Kidney (tissue), 14 donors: ENCODE data around the gene PRKD3. TPM values are rescaled to one million over a fixed set of nuclear protein-coding genes. Genes with fewer than 3 reads are reported as not detected.

ENCODE experiments used
- DNase-seq, 5 donors: peaks; one replicate each; pipeline ENCODE4 v3.0.0-alpha.2; 2013 to 2020
- FAIRE-seq: peaks from 2 replicates; lab custom pipeline; 2012; peaks lifted over from hg19 to GRCh38; lab: Jason Lieb, UNC
- H3K27ac ChIP-seq, 2 donors: one replicate each; pipeline ENCODE4 v1.7.0; 2013; ENCODE audit warnings: low read depth in 2 of 2, low read length in 2 of 2, inconsistent platforms in 1 of 2
- H3K27me3 ChIP-seq: one replicate; pipeline ENCODE4 v1.7.1; 2013; ENCODE audit warnings: low read length, inconsistent platforms; ENCODE audit not compliant: control insufficient read depth, insufficient read depth
- H3K36me3 ChIP-seq, 3 donors: one replicate each; pipeline versions ENCODE4 v1.7.0 to v1.7.1; 2013; ENCODE audit warnings: low read length in 3 of 3, control low read depth in 1 of 3, inconsistent platforms in 1 of 3; ENCODE audit not compliant: insufficient read depth in 3 of 3, control insufficient read depth in 2 of 3
- H3K4me1 ChIP-seq, 3 donors: one replicate each; pipeline versions ENCODE4 v1.7.0 to v1.7.1; 2013; ENCODE audit warnings: low read length in 3 of 3, inconsistent platforms in 1 of 3, low read depth in 1 of 3; ENCODE audit not compliant: control insufficient read depth in 2 of 3, insufficient read depth in 2 of 3
- H3K4me3 ChIP-seq, 3 donors: one replicate each; pipeline versions ENCODE4 v1.7.0 to v1.8.1; 2013; ENCODE audit warnings: low read length in 3 of 3, control low read depth in 1 of 3, inconsistent platforms in 1 of 3
- H3K9ac ChIP-seq, 3 donors: one replicate each; pipeline versions ENCODE4 v1.7.0 to v1.7.1; 2013; ENCODE audit warnings: low read length in 3 of 3, control low read depth in 1 of 3, inconsistent platforms in 1 of 3
- H3K9me3 ChIP-seq, 3 donors: one replicate each; pipeline versions ENCODE4 v1.7.0 to v1.7.1; 2013; ENCODE audit warnings: low read length in 3 of 3, control low read depth in 1 of 3, inconsistent platforms in 1 of 3; ENCODE audit not compliant: control insufficient read depth in 2 of 3, insufficient read depth in 1 of 3
- intact Hi-C: fragments of 100-400 bp; cut with DNase I; formaldehyde crosslinking; loops from one replicate; pipeline ENCODE4 v1.11.1; 2022
- polyA plus RNA-seq: library from polyadenylated mRNA; stranded (reverse); fragments of 350-450 nt; fragmentation: Illumina TruSeq; extraction: RNeasy Lipid Tissue Mini Kit (QIAGEN cat#74804); gene quantifications from one replicate; pipeline ENCODE4 v1.2.3, GENCODE V29; 2014; ENCODE audit warnings: low read depth, low replicate concordance; ENCODE audit not compliant: insufficient read depth
- total RNA-seq: library from RNA; stranded (reverse); fragmentation: NEBNext Ultra II Directional; extraction: Animal tissue kit (Norgen Biotek cat#: 25700); gene quantifications from one replicate; pipeline ENCODE4 v1.2.1, GENCODE V29; 2021
- TF ChIP-seq, protein P1 (sequence below): IDR thresholded peaks from 3 replicates; pipeline ENCODE4 v1.5.1; 2012; ENCODE audit warnings: mild to moderate bottlenecking, moderate library complexity, borderline replicate concordance; ENCODE audit not compliant: insufficient read depth; ENCODE audit errors: extremely low read depth
- donor health status: control.
- donor health status: control.
- donor health status: control.
- donor health status: control.
- donor health status: control.
- donor health status: DM: yes; HTN: yes; CAD: no.
- donor health status: Normal renal cell carcinoma (clear cell type).

Gene PRKD3
- total and polyA plus RNA-seq, 2 donors from 2014 or later = 7.1 to 45.7 TPM

DNA sequence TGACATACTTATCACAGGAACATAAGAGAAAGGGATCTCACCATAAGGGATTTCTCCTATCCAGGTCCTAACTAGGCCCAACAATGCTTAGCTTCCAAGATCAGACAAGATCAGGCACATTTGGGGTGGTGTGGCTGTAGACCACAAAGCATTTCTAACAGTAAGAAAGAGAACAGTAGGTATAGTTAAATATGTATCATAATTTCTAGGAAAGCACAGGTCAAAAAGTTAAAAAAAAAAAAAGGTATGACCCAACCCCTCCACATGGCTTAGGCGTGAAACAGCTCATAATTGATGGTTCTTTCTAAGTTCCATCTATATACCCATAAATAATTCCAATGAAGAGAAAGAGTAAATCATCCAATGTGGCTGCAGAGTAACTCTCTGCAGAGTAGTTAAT is 6.9 kb downstream of the PRKD3 start:
- FAIRE-seq (no peak), DNase-seq (no peak)
- Histone ChIP-seq H3K4me3 (no peak overlapping the region), H3K27ac (no peak overlapping the region), H3K9me3 (no peaks in the 10 kb centered on the region), H3K27me3 (no peaks in the 10 kb centered on the region), H3K9ac (no peak overlapping the region), H3K4me1 (peaks cover 0 to 3% (median 0%) of the 10 kb centered on the region in 3 donors), H3K36me3 (peaks cover 0 to 2% (median 0%) of the 10 kb centered on the region in 3 donors)
- TF ChIP-seq, protein P1, sequence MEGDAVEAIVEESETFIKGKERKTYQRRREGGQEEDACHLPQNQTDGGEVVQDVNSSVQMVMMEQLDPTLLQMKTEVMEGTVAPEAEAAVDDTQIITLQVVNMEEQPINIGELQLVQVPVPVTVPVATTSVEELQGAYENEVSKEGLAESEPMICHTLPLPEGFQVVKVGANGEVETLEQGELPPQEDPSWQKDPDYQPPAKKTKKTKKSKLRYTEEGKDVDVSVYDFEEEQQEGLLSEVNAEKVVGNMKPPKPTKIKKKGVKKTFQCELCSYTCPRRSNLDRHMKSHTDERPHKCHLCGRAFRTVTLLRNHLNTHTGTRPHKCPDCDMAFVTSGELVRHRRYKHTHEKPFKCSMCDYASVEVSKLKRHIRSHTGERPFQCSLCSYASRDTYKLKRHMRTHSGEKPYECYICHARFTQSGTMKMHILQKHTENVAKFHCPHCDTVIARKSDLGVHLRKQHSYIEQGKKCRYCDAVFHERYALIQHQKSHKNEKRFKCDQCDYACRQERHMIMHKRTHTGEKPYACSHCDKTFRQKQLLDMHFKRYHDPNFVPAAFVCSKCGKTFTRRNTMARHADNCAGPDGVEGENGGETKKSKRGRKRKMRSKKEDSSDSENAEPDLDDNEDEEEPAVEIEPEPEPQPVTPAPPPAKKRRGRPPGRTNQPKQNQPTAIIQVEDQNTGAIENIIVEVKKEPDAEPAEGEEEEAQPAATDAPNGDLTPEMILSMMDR = no peak
- intact Hi-C loops = no loop called here

DNA sequence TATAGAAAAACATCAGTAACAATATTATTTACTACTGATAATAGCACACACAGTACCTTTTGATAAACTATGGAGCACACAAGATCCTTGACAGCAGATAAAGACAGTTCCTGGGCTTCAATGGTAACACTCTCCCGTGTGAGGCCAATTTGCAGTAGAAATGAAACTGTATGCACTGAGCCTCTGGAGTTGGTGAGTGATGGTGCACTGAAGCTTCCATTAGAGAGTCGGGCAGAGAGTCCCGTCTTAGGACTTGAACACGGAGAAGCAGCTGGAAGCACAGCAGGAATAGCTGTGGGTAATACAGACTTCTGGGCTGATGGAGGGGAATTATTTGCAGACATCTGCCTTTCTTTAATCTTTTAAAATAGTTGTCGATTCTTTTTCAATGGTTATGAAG is 8.5 kb downstream of the PRKD3 start:
- H3K9ac ChIP-seq = no peak overlapping the region
- H3K4me1 ChIP-seq = peaks cover 0 to 2% (median 2%) of the 10 kb centered on the region in 3 donors
- no peak for DNase-seq
- H3K9me3 ChIP-seq = no peaks in the 10 kb centered on the region
- TF ChIP-seq, protein P1 = no peak
- no peak for FAIRE-seq
- no peak overlapping the region for H3K27ac ChIP-seq
- no peak overlapping the region for H3K4me3 ChIP-seq
- H3K36me3 ChIP-seq = peaks cover 0 to 2% (median 0%) of the 10 kb centered on the region in 3 donors
- no peaks in the 10 kb centered on the region for H3K27me3 ChIP-seq
- intact Hi-C loops = no loop called here

DNA sequence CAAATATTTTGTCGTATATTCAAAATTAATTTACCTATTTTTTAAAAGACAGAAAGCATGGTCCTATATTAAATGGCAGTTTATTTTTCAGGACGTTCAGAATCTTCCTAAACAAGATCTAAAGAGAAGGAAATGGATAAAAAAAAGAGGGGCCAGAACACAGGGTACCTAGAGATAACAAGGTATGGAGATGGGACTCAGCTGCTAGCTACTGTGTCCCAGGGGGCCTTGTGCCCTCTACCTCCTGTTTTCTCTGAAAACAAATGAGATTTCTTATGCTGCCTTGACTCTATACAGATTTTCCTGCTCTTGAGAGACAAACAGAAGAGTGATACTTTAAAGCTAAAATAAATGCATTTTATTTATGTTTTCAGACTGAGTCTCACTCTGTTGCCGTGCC is 9.3 kb downstream of the PRKD3 start:
- H3K36me3 ChIP-seq = peaks cover 0 to 2% (median 0%) of the 10 kb centered on the region in 3 donors
- H3K9ac ChIP-seq = no peak overlapping the region
- TF ChIP-seq, protein P1 = no peak
- no peak overlapping the region for H3K4me3 ChIP-seq
- no peak for DNase-seq
- no peaks in the 10 kb centered on the region for H3K9me3 ChIP-seq
- no peak for FAIRE-seq
- H3K27ac ChIP-seq = no peak overlapping the region
- H3K27me3 ChIP-seq = no peaks in the 10 kb centered on the region
- H3K4me1 ChIP-seq = peaks cover 0 to 2% (median 2%) of the 10 kb centered on the region in 3 donors
- intact Hi-C loops = no loop called here

DNA sequence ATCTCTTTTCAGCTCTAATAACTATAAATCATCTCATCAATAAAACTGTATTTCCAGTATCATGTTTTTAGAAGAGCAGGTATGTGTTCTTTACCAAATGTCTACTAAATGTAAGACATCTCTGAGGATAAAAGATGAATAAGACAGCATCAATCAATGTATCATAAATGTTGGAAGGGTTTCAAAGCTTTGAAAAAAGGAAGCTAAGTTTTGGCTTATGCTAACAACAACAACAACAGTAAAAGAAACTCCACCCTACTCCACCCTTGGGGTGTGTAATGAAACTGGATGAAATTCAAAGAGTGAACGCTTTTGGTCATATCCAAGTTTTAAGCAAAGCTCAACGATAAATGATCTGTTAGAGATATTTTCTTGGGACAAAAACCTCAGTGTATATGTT is 17.1 kb downstream of the PRKD3 start:
- H3K9me3 ChIP-seq = no peaks in the 10 kb centered on the region
- H3K36me3 ChIP-seq = peaks cover 0 to 2% (median 0%) of the 10 kb centered on the region in 3 donors
- no peaks in the 10 kb centered on the region for H3K27me3 ChIP-seq
- TF ChIP-seq, protein P1 = no peak
- no peak overlapping the region for H3K4me3 ChIP-seq
- no peak overlapping the region for H3K27ac ChIP-seq
- no peak for FAIRE-seq
- H3K4me1 ChIP-seq = peaks cover 0 to 2% (median 2%) of the 10 kb centered on the region in 3 donors
- no peak for DNase-seq
- no peak overlapping the region for H3K9ac ChIP-seq
- intact Hi-C loops = no loop called here
